HEK293 (cell line): ENCODE results near the gene NME8.
A peak's percentile ranks its signal among the peaks of the same experiment; 100 is the strongest.

ENCODE experiments used
- CTCF ChIP-seq: fragments of 450-650 bp; formaldehyde crosslinking; IDR thresholded peaks from 2 replicates; pipeline ENCODE4 v1.5.1; 2016; ENCODE audit warnings: missing biosample characterization, missing genetic modification characterization
- ZBTB10 ChIP-seq: fragments of 450-650 bp; formaldehyde crosslinking; IDR thresholded peaks from 2 replicates; pipeline ENCODE4 v1.5.1; 2016; ENCODE audit warnings: missing biosample characterization, missing genetic modification characterization
- ZBTB11 ChIP-seq: fragments of 450-650 bp; formaldehyde crosslinking; conservative IDR thresholded peaks from 2 replicates; pipeline ENCODE4 v1.5.1; 2016; ENCODE audit warnings: low read depth, missing biosample characterization, missing genetic modification characterization
- ZNF747 ChIP-seq: fragments of 450-650 bp; formaldehyde crosslinking; IDR thresholded peaks from 2 replicates; pipeline ENCODE4 v1.5.1; 2016; ENCODE audit warnings: missing biosample characterization, missing genetic modification characterization

GRCh38 chr7:37901236-37901827 is 52.9 kb downstream of the NME8 start:
- TF ChIP-seq CTCF (tag by site-specific recombination) (peak; percentile 44; the same call in 1 of the 2 replicates), ZNF747 (no peak), ZBTB10 (tag by site-specific recombination) (no peak), ZBTB11 (tag by site-specific recombination) (no peak)
